CD14-positive monocyte (primary cell): ENCODE data around the gene KIR3DL1. TPM values are rescaled to one million over a fixed set of nuclear protein-coding genes. Genes with fewer than 3 reads are reported as not detected.
"Not testable (repeated sequence)": the region's sequence is repeated elsewhere in the genome, so short reads cannot be mapped to it uniquely, and the experiment has no call there.

Source experiments
- DNase-seq, 3 donors: peaks; one replicate each; pipeline ENCODE4 v3.0.0-alpha.2; 2011 to 2022
- H2AFZ ChIP-seq: 2 replicates; pipeline ENCODE4 v1.6.0; 2012; ENCODE audit warnings: mild to moderate bottlenecking, low read depth, low read length, inconsistent platforms; ENCODE audit not compliant: insufficient read depth, poor library complexity, severe bottlenecking
- H3K27ac ChIP-seq, 2 donors: 1 replicate in 1 of 2; 2 replicates in 1 of 2; pipeline ENCODE4 v1.5.1; 2012 to 2013; ENCODE audit warnings: low read length in 2 of 2, control low read depth in 1 of 2, inconsistent platforms in 1 of 2, low read depth in 1 of 2, mild to moderate bottlenecking in 1 of 2
- H3K27me3 ChIP-seq, 2 donors: one replicate each; pipeline versions ENCODE4 v1.6.0 to v1.6.1; 2011 to 2013; ENCODE audit warnings: low read length in 2 of 2; ENCODE audit not compliant: control insufficient read depth in 2 of 2, insufficient read depth in 2 of 2
- H3K36me3 ChIP-seq, 2 donors: replicated peaks in 1 of 2; 1 replicate in 1 of 2; 2 replicates in 1 of 2; pipeline versions ENCODE4 v1.5.1 to v1.6.1; 2012 to 2013; ENCODE audit warnings: low read length in 2 of 2, control low read depth in 1 of 2, inconsistent platforms in 1 of 2, mild to moderate bottlenecking in 1 of 2; ENCODE audit not compliant: insufficient read depth in 2 of 2, control insufficient read depth in 1 of 2
- H3K4me1 ChIP-seq, 2 donors: 1 replicate in 1 of 2; 2 replicates in 1 of 2; pipeline versions ENCODE4 v1.5.1 to v1.6.1; 2012 to 2013; ENCODE audit warnings: low read length in 2 of 2, control low read depth in 1 of 2, inconsistent platforms in 1 of 2, mild to moderate bottlenecking in 1 of 2, moderate library complexity in 1 of 2; ENCODE audit not compliant: insufficient read depth in 2 of 2, control insufficient read depth in 1 of 2
- H3K4me2 ChIP-seq: replicated peaks from 2 replicates; pipeline ENCODE3; 2012; ENCODE audit warnings: low read length, moderate library complexity, mild to moderate bottlenecking; ENCODE audit not compliant: poor library complexity, severe bottlenecking; ENCODE audit errors: extremely low read depth
- H3K4me3 ChIP-seq, 3 experiments: fragments of 200-600 bp in 1 of 3; sonication (generic) in 1 of 3; replicated peaks in 1 of 3; 1 replicate in 2 of 3; 2 replicates in 1 of 3; pipeline ENCODE4 v1.5.1; 2011 to 2013; ENCODE audit warnings: low read length in 3 of 3, mild to moderate bottlenecking in 3 of 3, control low read depth in 2 of 3, low read depth in 2 of 3, inconsistent platforms in 1 of 3, moderate library complexity in 1 of 3
- H3K79me2 ChIP-seq: 2 replicates; pipeline ENCODE4 v1.6.0; 2012; ENCODE audit warnings: mild to moderate bottlenecking, control low read depth, inconsistent platforms, low read length, moderate library complexity; ENCODE audit not compliant: insufficient read depth
- H3K9ac ChIP-seq: 2 replicates; pipeline ENCODE4 v1.6.0; 2017; ENCODE audit warnings: low read length, mild to moderate bottlenecking; ENCODE audit not compliant: insufficient read depth, poor library complexity, severe bottlenecking
- H3K9me3 ChIP-seq, 2 donors: replicated peaks in 1 of 2; 1 replicate in 1 of 2; 2 replicates in 1 of 2; pipeline versions ENCODE4 v1.5.1 to v1.6.1; 2012 to 2013; ENCODE audit warnings: low read length in 2 of 2, control low read depth in 1 of 2; ENCODE audit not compliant: control insufficient read depth in 1 of 2, insufficient read depth in 1 of 2
- H4K20me1 ChIP-seq: 2 replicates; pipeline ENCODE4 v1.6.0; 2012; ENCODE audit warnings: mild to moderate bottlenecking, low read length, control low read depth, moderate library complexity; ENCODE audit not compliant: insufficient read depth
- H3K27ac Mint-ChIP-seq, 7 donors: one replicate each; pipeline ENCODE4 v1.8.0; 2020; ENCODE audit warnings: mild to moderate bottlenecking in 7 of 7, mixed read lengths in 7 of 7, moderate library complexity in 6 of 7, inconsistent platforms in 2 of 7
- H3K27me3 Mint-ChIP-seq, 3 donors: one replicate each; pipeline ENCODE4 v1.8.0; 2021 to 2022; ENCODE audit warnings: low read depth in 3 of 3, mild to moderate bottlenecking in 3 of 3, mixed read lengths in 3 of 3, moderate library complexity in 3 of 3, inconsistent platforms in 1 of 3
- H3K36me3 Mint-ChIP-seq, 2 donors: one replicate each; pipeline ENCODE4 v1.8.0; 2020; ENCODE audit warnings: mixed read lengths in 2 of 2, inconsistent platforms in 1 of 2, mild to moderate bottlenecking in 1 of 2
- H3K4me1 Mint-ChIP-seq: one replicate; pipeline ENCODE4 v1.8.0; 2020; ENCODE audit warnings: mild to moderate bottlenecking, mixed read lengths
- H3K4me3 Mint-ChIP-seq, 2 donors: one replicate each; pipeline ENCODE4 v1.8.0; 2020; ENCODE audit warnings: mild to moderate bottlenecking in 2 of 2, mixed read lengths in 2 of 2, moderate library complexity in 1 of 2
- H3K9me3 Mint-ChIP-seq, 7 donors: one replicate each; pipeline ENCODE4 v1.8.0; 2020 to 2022; ENCODE audit warnings: mixed read lengths in 7 of 7, mild to moderate bottlenecking in 6 of 7, moderate library complexity in 6 of 7, inconsistent platforms in 2 of 7
- WGBS: methylation state at CpG from one replicate; pipeline ENCODE4 v1.1.5; 2013; ENCODE audit warnings: missing lambda C conversion rate; ENCODE audit not compliant: insufficient coverage; 5-methylcytosine and 5-hydroxymethylcytosine counted together
- intact Hi-C, 2 donors: fragments of 100-400 bp; cut with micrococcal nuclease; formaldehyde crosslinking; loops; one replicate each; pipeline versions ENCODE4 v1.15.0 to v1.15.1; 2023
- polyA plus RNA-seq, 3 donors: library from polyadenylated mRNA; depleted of rRNA in 1 of 3; unstranded in 2 of 3; stranded (reverse) in 1 of 3; fragments of 300-500 nt in 2 of 3; fragments of >200 nt in 1 of 3; fragmentation: Illumina TruSeq in 2 of 3; gene quantifications; 1 replicate in 2 of 3; 2 replicates in 1 of 3; pipeline ENCODE4 v1.2.3, GENCODE V29; 2012 to 2021
- TF ChIP-seq, protein P1 (sequence below): fragments of 200-600 bp; IDR thresholded peaks from one replicate; pipeline ENCODE4 v1.8.0; 2022; ENCODE audit warnings: antibody characterized with exemption, mild to moderate bottlenecking

The KIR3DL1 gene
- polyA plus RNA-seq, 3 donors: 0.15 TPM; not detected in 2

DNA sequence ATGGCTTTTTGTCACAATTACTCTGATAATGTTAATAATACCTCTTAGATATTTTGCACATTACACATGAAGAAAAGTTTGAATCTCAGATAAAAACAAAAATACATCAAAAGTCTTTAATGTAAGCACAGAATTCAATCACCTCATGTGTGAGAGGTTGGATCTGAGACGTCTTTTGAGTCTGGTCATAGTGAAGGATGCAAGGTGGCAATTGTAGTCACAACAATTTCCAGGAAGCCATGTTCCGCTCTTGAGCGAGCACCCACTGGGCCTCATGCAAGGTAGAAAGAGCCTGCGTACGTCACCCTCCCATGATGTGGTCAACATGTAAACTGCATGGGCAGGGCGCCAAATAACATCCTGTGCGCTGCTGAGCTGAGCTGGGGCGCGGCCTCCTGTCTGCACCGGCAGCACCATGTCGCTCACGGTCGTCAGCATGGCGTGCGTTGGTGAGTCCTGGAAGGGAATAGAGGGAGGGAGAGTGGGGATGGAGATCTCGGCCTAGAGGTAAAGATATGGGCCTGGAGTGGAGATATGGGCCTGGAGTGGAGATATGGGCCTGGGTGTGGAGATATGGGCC, 33.9 kb downstream of the KIR3DL1 start, which contains the start of gene KIR3DL2:
KIR3DL2 (plus strand) TSS at position 383 of the 580 bp plus-strand sequence; CDS start at position 416, 33 bp downstream.
- H3K27me3 ChIP-seq, H3K4me2 ChIP-seq, H3K36me3 ChIP-seq, H2AFZ ChIP-seq, H3K36me3 Mint-ChIP-seq, H4K20me1 ChIP-seq, H3K27ac ChIP-seq, H3K4me3 ChIP-seq, H3K9ac ChIP-seq, DNase-seq, intact Hi-C loops, H3K79me2 ChIP-seq, H3K9me3 ChIP-seq: not testable (repeated sequence)
- peaks cover 2 to 13% (median 5%) of the 10 kb centered on the region in 7 donors for H3K9me3 Mint-ChIP-seq
- peaks cover 24% of the 10 kb centered on the region for H3K4me1 Mint-ChIP-seq
- H3K27me3 Mint-ChIP-seq: peaks cover 9 to 22% (median 21%) of the 10 kb centered on the region in 3 donors
- H3K27ac Mint-ChIP-seq: peak within 1 kb of the TSS in 3 of 7 donors; percentile 21 to 66 (median 55)
- 88% methylated on average over 11 of the region's 16 CpGs for WGBS
- H3K4me3 Mint-ChIP-seq: peak within 1 kb of the TSS in 1 of 2 donors; percentile 40
- peaks cover 13 to 16% of the 10 kb centered on the region in 2 donors for H3K4me1 ChIP-seq

DNA sequence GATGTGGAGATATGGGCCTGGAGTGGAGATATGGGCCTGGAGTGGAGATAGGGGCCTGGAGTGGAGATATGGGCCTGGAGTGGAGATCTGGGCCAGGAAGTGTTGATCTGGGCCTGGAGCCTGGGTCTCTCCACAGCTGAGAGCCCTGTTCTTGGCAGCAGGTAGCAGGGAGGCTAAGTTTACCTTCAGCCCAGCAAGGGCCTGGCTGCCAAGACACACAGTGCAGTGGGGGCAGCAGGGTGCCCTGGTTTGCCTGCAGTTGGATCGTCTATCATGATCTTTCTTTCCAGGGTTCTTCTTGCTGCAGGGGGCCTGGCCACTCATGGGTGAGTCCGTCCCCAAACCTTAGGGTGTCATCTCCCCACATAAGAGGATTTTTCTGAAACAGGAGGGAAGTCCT, 34.7 kb downstream of the KIR3DL1 start:
- Histone ChIP-seq H3K36me3 (no peaks in the 10 kb centered on the region), H2AFZ (no peak overlapping the region), H3K79me2 (no peaks in the 10 kb centered on the region), H3K9ac (no peak overlapping the region), H3K4me1 (peaks cover 19% of the 10 kb centered on the region in 2 donors), H4K20me1 (no peaks in the 10 kb centered on the region), H3K9me3 (no peaks in the 10 kb centered on the region), H3K4me3 (no peak overlapping the region), H3K4me2 (no peak overlapping the region), H3K27ac (no peak overlapping the region), H3K27me3 (peaks cover 0 to 2% of the 10 kb centered on the region in 2 donors)
- Mint-ChIP-seq H3K4me3 (no peak overlapping the region), H3K27ac (peak overlapping the region in 1 of 7 donors; percentile 55), H3K4me1 (peaks cover 32% of the 10 kb centered on the region), H3K9me3 (peaks cover 2 to 12% (median 4%) of the 10 kb centered on the region in 7 donors), H3K27me3 (peaks cover 9 to 24% (median 23%) of the 10 kb centered on the region in 3 donors), H3K36me3 (no peaks in the 10 kb centered on the region)
- TF ChIP-seq, protein P1, sequence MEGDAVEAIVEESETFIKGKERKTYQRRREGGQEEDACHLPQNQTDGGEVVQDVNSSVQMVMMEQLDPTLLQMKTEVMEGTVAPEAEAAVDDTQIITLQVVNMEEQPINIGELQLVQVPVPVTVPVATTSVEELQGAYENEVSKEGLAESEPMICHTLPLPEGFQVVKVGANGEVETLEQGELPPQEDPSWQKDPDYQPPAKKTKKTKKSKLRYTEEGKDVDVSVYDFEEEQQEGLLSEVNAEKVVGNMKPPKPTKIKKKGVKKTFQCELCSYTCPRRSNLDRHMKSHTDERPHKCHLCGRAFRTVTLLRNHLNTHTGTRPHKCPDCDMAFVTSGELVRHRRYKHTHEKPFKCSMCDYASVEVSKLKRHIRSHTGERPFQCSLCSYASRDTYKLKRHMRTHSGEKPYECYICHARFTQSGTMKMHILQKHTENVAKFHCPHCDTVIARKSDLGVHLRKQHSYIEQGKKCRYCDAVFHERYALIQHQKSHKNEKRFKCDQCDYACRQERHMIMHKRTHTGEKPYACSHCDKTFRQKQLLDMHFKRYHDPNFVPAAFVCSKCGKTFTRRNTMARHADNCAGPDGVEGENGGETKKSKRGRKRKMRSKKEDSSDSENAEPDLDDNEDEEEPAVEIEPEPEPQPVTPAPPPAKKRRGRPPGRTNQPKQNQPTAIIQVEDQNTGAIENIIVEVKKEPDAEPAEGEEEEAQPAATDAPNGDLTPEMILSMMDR: no peak
- intact Hi-C loops: no loop called here
- WGBS: no CpG with 5 or more reads among the region's 2 CpGs
- no peak for DNase-seq
